Cardiac muscle cell (in vitro differentiated cells and primary cell): ENCODE data around the gene NOL9. TPM values are rescaled to one million over a fixed set of nuclear protein-coding genes. Genes with fewer than 3 reads are reported as not detected.
A peak's percentile ranks its signal among the peaks of the same experiment; 100 is the strongest.

Experiments used
- DNase-seq, 2 donors: peaks; one replicate each; pipeline versions ENCODE4 v3.0.0 to v3.0.0-alpha.2; 2010 to 2017; ENCODE audit warnings: low read depth in 1 of 2, low spot score in 1 of 2
- H3K27ac ChIP-seq: fragments of 200-600 bp; sonication (generic); 2 replicates; pipeline ENCODE4 v1.5.1; 2016
- H3K27me3 ChIP-seq: fragments of 200-600 bp; sonication (generic); 2 replicates; pipeline ENCODE4 v1.6.0; 2016; ENCODE audit warnings: control low read depth
- H3K36me3 ChIP-seq: fragments of 200-600 bp; sonication (generic); 2 replicates; pipeline ENCODE4 v1.5.1; 2016; ENCODE audit warnings: control low read depth
- H3K4me1 ChIP-seq: fragments of 200-600 bp; sonication (generic); 2 replicates; pipeline ENCODE4 v1.8.1; 2017; ENCODE audit warnings: low read depth, mild to moderate bottlenecking, mixed run types
- H3K4me3 ChIP-seq: fragments of 200-600 bp; sonication (generic); 2 replicates; pipeline ENCODE4 v1.5.1; 2016; ENCODE audit warnings: mild to moderate bottlenecking
- H3K9me3 ChIP-seq: fragments of 200-600 bp; sonication (generic); 2 replicates; pipeline ENCODE4 v1.5.1; 2017; ENCODE audit warnings: low read depth, mild to moderate bottlenecking, control low read depth
- CTCF ChIP-seq: IDR thresholded peaks from 2 replicates; pipeline ENCODE4 v1.5.1; 2012; ENCODE audit warnings: low read depth, mild to moderate bottlenecking, low read length
- polyA plus RNA-seq: library from polyadenylated mRNA; unstranded; fragments of >200 nt; fragmentation: Nextera tagmentation; extraction: Ambion mirVana; gene quantifications from 2 replicates; pipeline ENCODE4 v1.2.1, GENCODE V29; 2016
- total RNA-seq: library from RNA; depleted of rRNA; stranded (reverse); fragments of >200 nt; gene quantifications from 2 replicates; pipeline ENCODE4 v1.2.3, GENCODE V29; 2016

NOL9 gene
- total and polyA plus RNA-seq, 2 experiments from 2014 or later: 12.9 to 22.4 TPM

GRCh38 chr1:6530504-6531160 lies 23.7 kb downstream of the NOL9 start:
- Histone ChIP-seq H3K27ac (no peak overlapping the region), H3K9me3 (no peaks in the 10 kb centered on the region), H3K27me3 (no peaks in the 10 kb centered on the region), H3K36me3 (peaks cover 58% of the 10 kb centered on the region), H3K4me3 (no peak overlapping the region), H3K4me1 (no peaks in the 10 kb centered on the region)
- no peak for TF ChIP-seq CTCF
- no peak for DNase-seq

GRCh38 chr1:6528492-6528891 lies 25.8 kb downstream of the NOL9 start:
- TF ChIP-seq CTCF: no peak
- H3K27ac ChIP-seq: no peak overlapping the region
- peaks cover 63% of the 10 kb centered on the region for H3K36me3 ChIP-seq
- no peaks in the 10 kb centered on the region for H3K27me3 ChIP-seq
- H3K4me1 ChIP-seq: no peaks in the 10 kb centered on the region
- no peak for DNase-seq
- H3K4me3 ChIP-seq: no peak overlapping the region
- H3K9me3 ChIP-seq: no peaks in the 10 kb centered on the region

GRCh38 chr1:6526316-6526715 lies 28.0 kb downstream of the NOL9 start:
- Histone ChIP-seq H3K36me3 (peaks cover 41% of the 10 kb centered on the region), H3K4me1 (no peaks in the 10 kb centered on the region), H3K4me3 (no peak overlapping the region), H3K27me3 (no peaks in the 10 kb centered on the region), H3K27ac (no peak overlapping the region), H3K9me3 (no peaks in the 10 kb centered on the region)
- DNase-seq: no peak
- no peak for TF ChIP-seq CTCF

- Histone ChIP-seq H3K4me1 (peaks cover 11% of the 10 kb centered on the region), H3K27me3 (no peaks in the 10 kb centered on the region), H3K9me3 (no peaks in the 10 kb centered on the region), H3K36me3 (peaks cover 20% of the 10 kb centered on the region), H3K4me3 (no peak overlapping the region), H3K27ac (peak overlapping the region; percentile 56)
- peak; percentile 58 for TF ChIP-seq CTCF
- DNase-seq: peak; percentile 53 to 69
These were observed 30.7 kb downstream of the NOL9 start for GRCh38 chr1:6523566-6523965.

GRCh38 chr1:6521536-6521935 lies 32.8 kb downstream of the NOL9 start:
- peaks cover 12% of the 10 kb centered on the region for H3K36me3 ChIP-seq
- DNase-seq: no peak
- no peak overlapping the region for H3K4me3 ChIP-seq
- H3K27ac ChIP-seq: no peak overlapping the region
- TF ChIP-seq CTCF: no peak
- H3K9me3 ChIP-seq: no peaks in the 10 kb centered on the region
- no peaks in the 10 kb centered on the region for H3K27me3 ChIP-seq
- H3K4me1 ChIP-seq: peaks cover 11% of the 10 kb centered on the region
